H9 (cell line): ENCODE results near the gene BCO1. TPM values are rescaled to one million over a fixed set of nuclear protein-coding genes. Genes with fewer than 3 reads are reported as not detected.

Experiments used
- DNase-seq: peaks from one replicate; pipeline ENCODE4 v3.0.0-alpha.2; 2017
- H2AFZ ChIP-seq: one replicate; pipeline ENCODE4 v1.6.1; 2013; ENCODE audit warnings: mild to moderate bottlenecking, low read length, control low read depth, moderate library complexity
- H2AK5ac ChIP-seq: 2 replicates; pipeline ENCODE4 v1.6.1; 2013; ENCODE audit warnings: low read length, control low read depth, mixed read lengths; ENCODE audit not compliant: insufficient read length
- H2BK120ac ChIP-seq: one replicate; pipeline ENCODE4 v1.6.1; 2013; ENCODE audit warnings: low read depth, mild to moderate bottlenecking, low read length, control low read depth, inconsistent platforms; ENCODE audit not compliant: poor library complexity, severe bottlenecking
- H2BK12ac ChIP-seq: 2 replicates; pipeline ENCODE4 v1.6.1; 2013; ENCODE audit warnings: low read length, control low read depth, mixed read lengths, low read depth; ENCODE audit not compliant: insufficient read length
- H2BK15ac ChIP-seq: 2 replicates; pipeline ENCODE4 v1.6.1; 2013; ENCODE audit warnings: low read depth, low read length, control low read depth
- H2BK20ac ChIP-seq: one replicate; pipeline ENCODE4 v1.6.1; 2013; ENCODE audit warnings: low read depth, mild to moderate bottlenecking, low read length, control low read depth, inconsistent platforms; ENCODE audit not compliant: poor library complexity, severe bottlenecking
- H2BK5ac ChIP-seq: 2 replicates; pipeline ENCODE4 v1.6.1; 2013; ENCODE audit warnings: low read length, control low read depth, mixed read lengths; ENCODE audit not compliant: insufficient read length
- H3K14ac ChIP-seq: 2 replicates; pipeline ENCODE4 v1.6.1; 2013; ENCODE audit warnings: low read length, control low read depth; ENCODE audit not compliant: insufficient read depth
- H3K18ac ChIP-seq: 2 replicates; pipeline ENCODE4 v1.6.1; 2013; ENCODE audit warnings: low read depth, mild to moderate bottlenecking, mixed read lengths, low read length, control low read depth; ENCODE audit not compliant: insufficient read length
- H3K23ac ChIP-seq: 2 replicates; pipeline ENCODE4 v1.6.1; 2013; ENCODE audit warnings: low read length, control low read depth, mixed read lengths, low read depth; ENCODE audit not compliant: insufficient read length
- H3K23me2 ChIP-seq: 2 replicates; pipeline ENCODE4 v1.6.1; 2013; ENCODE audit warnings: low read depth, mild to moderate bottlenecking, mixed read lengths, low read length, control low read depth; ENCODE audit not compliant: insufficient read length, poor library complexity, severe bottlenecking
- H3K27ac ChIP-seq: 2 replicates; pipeline ENCODE4 v1.5.1; 2013; ENCODE audit warnings: low read length, control low read depth, mixed read lengths, low read depth; ENCODE audit not compliant: insufficient read length
- H3K27me3 ChIP-seq: 2 replicates; pipeline ENCODE4 v1.6.1; 2013; ENCODE audit warnings: low read length, control low read depth, inconsistent platforms; ENCODE audit not compliant: insufficient read depth
- H3K4ac ChIP-seq: 2 replicates; pipeline ENCODE4 v1.6.1; 2013; ENCODE audit warnings: low read depth, mild to moderate bottlenecking, control low read depth, inconsistent platforms, low read length, moderate library complexity
- H3K4me1 ChIP-seq: 2 replicates; pipeline ENCODE4 v1.6.1; 2013; ENCODE audit warnings: low read length, control low read depth, inconsistent platforms; ENCODE audit not compliant: insufficient read depth
- H3K4me2 ChIP-seq: 2 replicates; pipeline ENCODE4 v1.6.1; 2013; ENCODE audit warnings: low read length, control low read depth, mixed read lengths; ENCODE audit not compliant: insufficient read length, insufficient read depth
- H3K56ac ChIP-seq: 2 replicates; pipeline ENCODE4 v1.6.1; 2013; ENCODE audit warnings: low read depth, mild to moderate bottlenecking, mixed read lengths, low read length, control low read depth; ENCODE audit not compliant: insufficient read length
- H3K79me1 ChIP-seq: 2 replicates; pipeline ENCODE4 v1.6.1; 2013; ENCODE audit warnings: low read depth, mild to moderate bottlenecking, moderate library complexity, low read length, control low read depth, inconsistent platforms; ENCODE audit not compliant: insufficient read depth, poor library complexity, severe bottlenecking
- H3K79me2 ChIP-seq: 2 replicates; pipeline ENCODE4 v1.6.1; 2013; ENCODE audit warnings: low read length, control low read depth, inconsistent platforms; ENCODE audit not compliant: insufficient read depth
- H3K9ac ChIP-seq: 2 replicates; pipeline ENCODE4 v1.6.1; 2013; ENCODE audit warnings: low read length, control low read depth, mixed read lengths; ENCODE audit not compliant: insufficient read length; ENCODE audit errors: extremely low read depth
- H3K9me3 ChIP-seq: one replicate; pipeline ENCODE4 v1.6.1; 2013; ENCODE audit warnings: low read depth, low read length, inconsistent platforms; ENCODE audit not compliant: control insufficient read depth
- H3T11ph ChIP-seq: one replicate; pipeline ENCODE4 v1.6.1; 2013; ENCODE audit warnings: mild to moderate bottlenecking, low read length, control low read depth, inconsistent platforms
- H4K20me1 ChIP-seq: one replicate; pipeline ENCODE4 v1.6.1; 2013; ENCODE audit not compliant: control insufficient read depth, insufficient read length, insufficient read depth
- H4K5ac ChIP-seq: 2 replicates; pipeline ENCODE4 v1.6.1; 2013; ENCODE audit warnings: low read depth, mild to moderate bottlenecking, mixed read lengths, low read length, control low read depth; ENCODE audit not compliant: insufficient read length
- H4K8ac ChIP-seq: replicated peaks from 2 replicates; pipeline ENCODE4 v1.6.1; 2013; ENCODE audit warnings: low read length, control low read depth, mixed read lengths, low read depth; ENCODE audit not compliant: insufficient read length
- H4K91ac ChIP-seq: 2 replicates; pipeline ENCODE4 v1.6.1; 2013; ENCODE audit warnings: low read depth, mild to moderate bottlenecking, moderate library complexity, mixed read lengths, low read length, control low read depth; ENCODE audit not compliant: insufficient read length
- H3K27ac Mint-ChIP-seq, 3 experiments: 2 replicates in 2 of 3; 3 replicates in 1 of 3; pipeline ENCODE4 v1.8.0; 2020 to 2021; ENCODE audit warnings: mixed read lengths in 3 of 3, mild to moderate bottlenecking in 1 of 3, moderate library complexity in 1 of 3
- H3K27me3 Mint-ChIP-seq: 2 replicates; pipeline ENCODE4 v1.8.0; 2021; ENCODE audit warnings: low read depth, mild to moderate bottlenecking, moderate library complexity, mixed read lengths
- H3K36me3 Mint-ChIP-seq, 3 experiments: 2 replicates in 2 of 3; 3 replicates in 1 of 3; pipeline ENCODE4 v1.8.0; 2020 to 2021; ENCODE audit warnings: low read depth in 3 of 3, mixed read lengths in 3 of 3; ENCODE audit not compliant: insufficient read depth in 1 of 3
- H3K4me1 Mint-ChIP-seq, 2 experiments: 2 replicates each; pipeline ENCODE4 v1.8.0; 2020; ENCODE audit warnings: mixed read lengths in 2 of 2
- H3K4me3 Mint-ChIP-seq, 2 experiments: 2 replicates in 1 of 2; 3 replicates in 1 of 2; pipeline ENCODE4 v1.8.0; 2020 to 2021; ENCODE audit warnings: mild to moderate bottlenecking in 2 of 2, mixed read lengths in 2 of 2, moderate library complexity in 1 of 2
- H3K9me3 Mint-ChIP-seq, 2 experiments: 2 replicates in 1 of 2; 3 replicates in 1 of 2; pipeline ENCODE4 v1.8.0; 2020; ENCODE audit warnings: mild to moderate bottlenecking in 2 of 2, mixed read lengths in 2 of 2, moderate library complexity in 1 of 2
- whole genome bisulfite sequencing: extraction: QIAGEN DNeasy Blood & Tissue Kit; methylation state at CpG from one replicate; pipeline ENCODE4 v1.1.7; 2013; ENCODE audit warnings: missing lambda C conversion rate, low lambda C conversion rate, mixed read lengths; ENCODE audit not compliant: insufficient read length; ENCODE audit errors: extremely low coverage; 5-methylcytosine and 5-hydroxymethylcytosine counted together
- total RNA-seq: library from RNA; stranded (reverse); gene quantifications from 2 replicates; pipeline ENCODE4 v1.2.1, GENCODE V29; 2021
- TF ChIP-seq, protein P1 (sequence below): fragments of 200-600 bp; sonication (generic); conservative IDR thresholded peaks from 3 replicates; pipeline ENCODE4 v1.8.0; 2021; ENCODE audit warnings: antibody characterized with exemption, mild to moderate bottlenecking

The BCO1 gene
- total RNA-seq, 1 experiment from 2014 or later = not detected

GRCh38 chr16:81293909-81294802 lies 55.7 kb downstream of the BCO1 start:
- Histone ChIP-seq H4K5ac (no peak overlapping the region), H3K27ac (no peak overlapping the region), H4K8ac (no peak overlapping the region), H4K20me1 (no peaks in the 10 kb centered on the region), H2BK15ac (no peak overlapping the region), H2BK5ac (no peak overlapping the region), H3K4me1 (no peaks in the 10 kb centered on the region), H3K18ac (no peak overlapping the region), H3K79me1 (no peaks in the 10 kb centered on the region), H3K23me2 (no peaks in the 10 kb centered on the region), H4K91ac (no peak overlapping the region), H2AFZ (no peak overlapping the region), H2BK120ac (no peak overlapping the region), H3K9me3 (no peaks in the 10 kb centered on the region), H3K27me3 (no peaks in the 10 kb centered on the region), H2AK5ac (no peak overlapping the region), H2BK20ac (no peak overlapping the region), H3K23ac (no peak overlapping the region), H3K4me2 (no peak overlapping the region), H3K56ac (no peak overlapping the region), H2BK12ac (no peak overlapping the region), H3K79me2 (no peaks in the 10 kb centered on the region), H3T11ph (no peak overlapping the region), H3K4ac (no peak overlapping the region), H3K14ac (no peak overlapping the region), H3K9ac (no peak overlapping the region)
- Mint-ChIP-seq H3K4me1 (no peaks in the 10 kb centered on the region), H3K36me3 (no peaks in the 10 kb centered on the region), H3K27me3 (peaks cover 15% of the 10 kb centered on the region), H3K27ac (no peak overlapping the region), H3K9me3 (no peaks in the 10 kb centered on the region), H3K4me3 (no peak overlapping the region)
- DNase-seq = no peak
- TF ChIP-seq, protein P1, sequence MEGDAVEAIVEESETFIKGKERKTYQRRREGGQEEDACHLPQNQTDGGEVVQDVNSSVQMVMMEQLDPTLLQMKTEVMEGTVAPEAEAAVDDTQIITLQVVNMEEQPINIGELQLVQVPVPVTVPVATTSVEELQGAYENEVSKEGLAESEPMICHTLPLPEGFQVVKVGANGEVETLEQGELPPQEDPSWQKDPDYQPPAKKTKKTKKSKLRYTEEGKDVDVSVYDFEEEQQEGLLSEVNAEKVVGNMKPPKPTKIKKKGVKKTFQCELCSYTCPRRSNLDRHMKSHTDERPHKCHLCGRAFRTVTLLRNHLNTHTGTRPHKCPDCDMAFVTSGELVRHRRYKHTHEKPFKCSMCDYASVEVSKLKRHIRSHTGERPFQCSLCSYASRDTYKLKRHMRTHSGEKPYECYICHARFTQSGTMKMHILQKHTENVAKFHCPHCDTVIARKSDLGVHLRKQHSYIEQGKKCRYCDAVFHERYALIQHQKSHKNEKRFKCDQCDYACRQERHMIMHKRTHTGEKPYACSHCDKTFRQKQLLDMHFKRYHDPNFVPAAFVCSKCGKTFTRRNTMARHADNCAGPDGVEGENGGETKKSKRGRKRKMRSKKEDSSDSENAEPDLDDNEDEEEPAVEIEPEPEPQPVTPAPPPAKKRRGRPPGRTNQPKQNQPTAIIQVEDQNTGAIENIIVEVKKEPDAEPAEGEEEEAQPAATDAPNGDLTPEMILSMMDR = no peak
- WGBS = no CpG with 5 or more reads among the region's 11 CpGs
